HFFc6 (cell line): ENCODE measurements around the gene ITLN1. TPM values are rescaled to one million over a fixed set of nuclear protein-coding genes. Genes with fewer than 3 reads are reported as not detected.

Experiments
- DNase-seq: peaks from one replicate; pipeline ENCODE4 v3.0.0-alpha.2; 2018
- H3K27ac Mint-ChIP-seq: 2 replicates; pipeline ENCODE4 v1.8.0; 2020; ENCODE audit warnings: mild to moderate bottlenecking, mixed read lengths
- H3K27me3 Mint-ChIP-seq: 2 replicates; pipeline ENCODE4 v1.8.0; 2021; ENCODE audit warnings: mild to moderate bottlenecking, moderate library complexity, mixed read lengths; ENCODE audit not compliant: insufficient read depth
- H3K36me3 Mint-ChIP-seq: 2 replicates; pipeline ENCODE4 v1.8.0; 2021; ENCODE audit warnings: low read depth, mixed read lengths
- H3K4me1 Mint-ChIP-seq: 2 replicates; pipeline ENCODE4 v1.8.0; 2020; ENCODE audit warnings: low read depth, mixed read lengths
- H3K4me3 Mint-ChIP-seq: 2 replicates; pipeline ENCODE4 v1.8.0; 2020; ENCODE audit warnings: mild to moderate bottlenecking, moderate library complexity, mixed read lengths
- H3K9me3 Mint-ChIP-seq: 2 replicates; pipeline ENCODE4 v1.8.0; 2020; ENCODE audit warnings: mild to moderate bottlenecking, mixed read lengths
- CTCF ChIP-seq: fragments of 200-600 bp; sonication (generic); IDR thresholded peaks from 2 replicates; pipeline ENCODE4 v1.5.0; 2021; ENCODE audit warnings: antibody characterized with exemption, mild to moderate bottlenecking
- total RNA-seq, 6 experiments: library from RNA; stranded (reverse); fragmentation: NEBNext Ultra II Directional; extraction: Animal tissue kit (Norgen Biotek cat#: 25700); gene quantifications; 2 replicates in 1 of 6; 3 replicates in 5 of 6; pipeline ENCODE4 v1.2.3, GENCODE V29; 2021

The ITLN1 gene
- total RNA-seq, 6 experiments from 2014 or later = not detected

GRCh38 chr1:160850541-160850940, 34.4 kb downstream of the ITLN1 start:
- no peaks in the 10 kb centered on the region for H3K36me3 Mint-ChIP-seq
- H3K9me3 Mint-ChIP-seq = no peaks in the 10 kb centered on the region
- peaks cover 2% of the 10 kb centered on the region for H3K27me3 Mint-ChIP-seq
- DNase-seq = no peak
- no peak for TF ChIP-seq CTCF
- no peak overlapping the region for H3K4me3 Mint-ChIP-seq
- H3K27ac Mint-ChIP-seq = no peak overlapping the region
- H3K4me1 Mint-ChIP-seq = no peaks in the 10 kb centered on the region

GRCh38 chr1:160846281-160846680, 38.7 kb downstream of the ITLN1 start:
- H3K36me3 Mint-ChIP-seq = no peaks in the 10 kb centered on the region
- peaks cover 6% of the 10 kb centered on the region for H3K27me3 Mint-ChIP-seq
- TF ChIP-seq CTCF = no peak
- no peak for DNase-seq
- no peak overlapping the region for H3K4me3 Mint-ChIP-seq
- H3K4me1 Mint-ChIP-seq = no peaks in the 10 kb centered on the region
- H3K9me3 Mint-ChIP-seq = no peaks in the 10 kb centered on the region
- H3K27ac Mint-ChIP-seq = no peak overlapping the region

- Mint-ChIP-seq H3K36me3 (no peaks in the 10 kb centered on the region), H3K4me1 (no peaks in the 10 kb centered on the region), H3K27me3 (peaks cover 9% of the 10 kb centered on the region), H3K27ac (no peak overlapping the region), H3K4me3 (no peak overlapping the region), H3K9me3 (no peaks in the 10 kb centered on the region)
- no peak for TF ChIP-seq CTCF
- no peak for DNase-seq
Observed at GRCh38 chr1:160844447-160845232, 40.3 kb downstream of the ITLN1 start.

GRCh38 chr1:160841079-160841478, 43.9 kb downstream of the ITLN1 start:
- H3K36me3 Mint-ChIP-seq = no peaks in the 10 kb centered on the region
- H3K27ac Mint-ChIP-seq = no peak overlapping the region
- TF ChIP-seq CTCF = no peak
- H3K4me3 Mint-ChIP-seq = no peak overlapping the region
- no peaks in the 10 kb centered on the region for H3K9me3 Mint-ChIP-seq
- no peak for DNase-seq
- H3K4me1 Mint-ChIP-seq = peaks cover 6% of the 10 kb centered on the region
- H3K27me3 Mint-ChIP-seq = peaks cover 18% of the 10 kb centered on the region

GRCh38 chr1:160839746-160840145, 45.2 kb downstream of the ITLN1 start:
- no peak for DNase-seq
- H3K27me3 Mint-ChIP-seq = peaks cover 20% of the 10 kb centered on the region
- no peaks in the 10 kb centered on the region for H3K9me3 Mint-ChIP-seq
- no peak for TF ChIP-seq CTCF
- H3K27ac Mint-ChIP-seq = no peak overlapping the region
- H3K4me3 Mint-ChIP-seq = no peak overlapping the region
- H3K4me1 Mint-ChIP-seq = peaks cover 6% of the 10 kb centered on the region
- no peaks in the 10 kb centered on the region for H3K36me3 Mint-ChIP-seq
